Measurements from ENCODE around the gene RBMY1B.
"Not testable (repeated sequence)": the region's sequence is repeated elsewhere in the genome, so short reads cannot be mapped to it uniquely, and the experiment has no call there.

DNA sequence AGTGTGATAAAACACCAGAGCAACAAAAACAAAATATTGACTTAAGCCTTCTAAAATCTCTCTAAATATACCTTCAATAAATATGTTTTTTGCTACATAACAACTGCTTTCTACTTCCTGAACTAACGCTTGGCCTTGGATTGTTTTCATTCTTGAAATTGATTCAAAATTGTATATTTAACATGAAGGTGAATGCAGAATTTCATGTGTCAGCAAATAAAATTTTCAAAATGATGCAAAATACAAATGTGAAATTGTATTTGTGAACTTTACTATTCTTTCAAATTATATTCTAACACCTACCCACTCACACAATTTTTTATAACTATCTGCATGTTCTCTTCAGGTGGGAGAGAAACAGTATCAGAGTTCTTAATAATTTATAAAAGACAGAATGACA is 48.2 kb upstream of the RBMY1B start:
- TF ChIP-seq, protein P1, sequence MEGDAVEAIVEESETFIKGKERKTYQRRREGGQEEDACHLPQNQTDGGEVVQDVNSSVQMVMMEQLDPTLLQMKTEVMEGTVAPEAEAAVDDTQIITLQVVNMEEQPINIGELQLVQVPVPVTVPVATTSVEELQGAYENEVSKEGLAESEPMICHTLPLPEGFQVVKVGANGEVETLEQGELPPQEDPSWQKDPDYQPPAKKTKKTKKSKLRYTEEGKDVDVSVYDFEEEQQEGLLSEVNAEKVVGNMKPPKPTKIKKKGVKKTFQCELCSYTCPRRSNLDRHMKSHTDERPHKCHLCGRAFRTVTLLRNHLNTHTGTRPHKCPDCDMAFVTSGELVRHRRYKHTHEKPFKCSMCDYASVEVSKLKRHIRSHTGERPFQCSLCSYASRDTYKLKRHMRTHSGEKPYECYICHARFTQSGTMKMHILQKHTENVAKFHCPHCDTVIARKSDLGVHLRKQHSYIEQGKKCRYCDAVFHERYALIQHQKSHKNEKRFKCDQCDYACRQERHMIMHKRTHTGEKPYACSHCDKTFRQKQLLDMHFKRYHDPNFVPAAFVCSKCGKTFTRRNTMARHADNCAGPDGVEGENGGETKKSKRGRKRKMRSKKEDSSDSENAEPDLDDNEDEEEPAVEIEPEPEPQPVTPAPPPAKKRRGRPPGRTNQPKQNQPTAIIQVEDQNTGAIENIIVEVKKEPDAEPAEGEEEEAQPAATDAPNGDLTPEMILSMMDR (conservative IDR thresholded peaks at IDR 0.05; ENCODE audit: low read length), result not testable (repeated sequence)
- TF ChIP-seq EZH2phosphoT487 (IDR thresholded peaks at IDR 0.05; ENCODE audit: borderline replicate concordance), result not testable (repeated sequence)
